Kidney epithelial cell (primary cell): ENCODE measurements around the gene ETV7. TPM values are rescaled to one million over a fixed set of nuclear protein-coding genes. Genes with fewer than 3 reads are reported as not detected.

Experiments used
- DNase-seq: peaks from one replicate; pipeline ENCODE4 v3.0.0-alpha.2; 2010; ENCODE audit warnings: low read depth
- H3K27me3 ChIP-seq: 2 replicates; pipeline ENCODE4 v1.6.0; 2011; ENCODE audit warnings: low read length; ENCODE audit not compliant: control insufficient read depth, insufficient read depth
- H3K36me3 ChIP-seq: 2 replicates; pipeline ENCODE4 v1.5.1; 2011; ENCODE audit warnings: low read length; ENCODE audit not compliant: control insufficient read depth, insufficient read depth
- H3K4me3 ChIP-seq: 2 replicates; pipeline ENCODE4 v1.5.1; 2011; ENCODE audit warnings: low read depth, mild to moderate bottlenecking, control low read depth, low read length
- total RNA-seq: library from RNA; depleted of rRNA; stranded (reverse); fragments of >200 nt; gene quantifications from 2 replicates; pipeline ENCODE4 v1.2.3, GENCODE V29; 2015
- TF ChIP-seq, protein P1 (sequence below): IDR thresholded peaks from 2 replicates; pipeline ENCODE4 v1.5.1; 2011; ENCODE audit warnings: mild to moderate bottlenecking, moderate library complexity, low read length, control low read depth, inconsistent platforms; ENCODE audit not compliant: insufficient read depth, poor library complexity, severe bottlenecking

ETV7 gene
- total RNA-seq, 1 donor from 2014 or later = 8.4 TPM

DNA sequence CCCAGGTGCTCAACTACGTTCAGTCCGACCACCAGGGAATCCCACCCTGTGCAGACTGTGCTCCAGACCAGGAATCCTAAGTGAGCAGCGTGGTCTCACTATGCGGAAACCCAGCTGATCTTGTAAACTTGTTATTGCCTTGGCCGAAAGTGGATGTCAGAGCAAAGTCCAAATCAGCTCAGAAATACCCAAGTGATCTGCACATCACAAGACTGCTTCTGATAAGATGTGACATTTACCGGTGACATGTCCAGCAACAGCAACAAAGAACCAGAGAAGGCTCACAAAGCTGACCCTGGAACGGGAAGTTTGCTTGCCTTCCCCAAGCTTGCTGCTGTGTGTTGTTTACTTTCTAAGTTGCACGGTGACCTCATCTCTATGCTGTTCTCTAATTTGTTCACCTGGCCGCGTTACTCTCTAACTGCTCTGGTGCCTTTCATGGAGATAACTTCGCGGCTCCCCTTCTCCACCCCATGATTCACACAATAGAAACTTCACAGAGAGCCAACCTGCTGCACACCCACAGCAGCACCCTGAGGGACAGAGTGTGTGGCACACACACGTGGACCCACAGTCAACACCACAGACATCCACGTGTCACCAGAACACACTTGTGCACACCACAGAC, 52.5 kb downstream of the ETV7 start:
- TF ChIP-seq, protein P1, sequence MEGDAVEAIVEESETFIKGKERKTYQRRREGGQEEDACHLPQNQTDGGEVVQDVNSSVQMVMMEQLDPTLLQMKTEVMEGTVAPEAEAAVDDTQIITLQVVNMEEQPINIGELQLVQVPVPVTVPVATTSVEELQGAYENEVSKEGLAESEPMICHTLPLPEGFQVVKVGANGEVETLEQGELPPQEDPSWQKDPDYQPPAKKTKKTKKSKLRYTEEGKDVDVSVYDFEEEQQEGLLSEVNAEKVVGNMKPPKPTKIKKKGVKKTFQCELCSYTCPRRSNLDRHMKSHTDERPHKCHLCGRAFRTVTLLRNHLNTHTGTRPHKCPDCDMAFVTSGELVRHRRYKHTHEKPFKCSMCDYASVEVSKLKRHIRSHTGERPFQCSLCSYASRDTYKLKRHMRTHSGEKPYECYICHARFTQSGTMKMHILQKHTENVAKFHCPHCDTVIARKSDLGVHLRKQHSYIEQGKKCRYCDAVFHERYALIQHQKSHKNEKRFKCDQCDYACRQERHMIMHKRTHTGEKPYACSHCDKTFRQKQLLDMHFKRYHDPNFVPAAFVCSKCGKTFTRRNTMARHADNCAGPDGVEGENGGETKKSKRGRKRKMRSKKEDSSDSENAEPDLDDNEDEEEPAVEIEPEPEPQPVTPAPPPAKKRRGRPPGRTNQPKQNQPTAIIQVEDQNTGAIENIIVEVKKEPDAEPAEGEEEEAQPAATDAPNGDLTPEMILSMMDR = no peak
- DNase-seq = no peak
- Histone ChIP-seq H3K4me3 (no peak overlapping the region), H3K27me3 (peaks cover 20% of the 10 kb centered on the region), H3K36me3 (no peaks in the 10 kb centered on the region)

DNA sequence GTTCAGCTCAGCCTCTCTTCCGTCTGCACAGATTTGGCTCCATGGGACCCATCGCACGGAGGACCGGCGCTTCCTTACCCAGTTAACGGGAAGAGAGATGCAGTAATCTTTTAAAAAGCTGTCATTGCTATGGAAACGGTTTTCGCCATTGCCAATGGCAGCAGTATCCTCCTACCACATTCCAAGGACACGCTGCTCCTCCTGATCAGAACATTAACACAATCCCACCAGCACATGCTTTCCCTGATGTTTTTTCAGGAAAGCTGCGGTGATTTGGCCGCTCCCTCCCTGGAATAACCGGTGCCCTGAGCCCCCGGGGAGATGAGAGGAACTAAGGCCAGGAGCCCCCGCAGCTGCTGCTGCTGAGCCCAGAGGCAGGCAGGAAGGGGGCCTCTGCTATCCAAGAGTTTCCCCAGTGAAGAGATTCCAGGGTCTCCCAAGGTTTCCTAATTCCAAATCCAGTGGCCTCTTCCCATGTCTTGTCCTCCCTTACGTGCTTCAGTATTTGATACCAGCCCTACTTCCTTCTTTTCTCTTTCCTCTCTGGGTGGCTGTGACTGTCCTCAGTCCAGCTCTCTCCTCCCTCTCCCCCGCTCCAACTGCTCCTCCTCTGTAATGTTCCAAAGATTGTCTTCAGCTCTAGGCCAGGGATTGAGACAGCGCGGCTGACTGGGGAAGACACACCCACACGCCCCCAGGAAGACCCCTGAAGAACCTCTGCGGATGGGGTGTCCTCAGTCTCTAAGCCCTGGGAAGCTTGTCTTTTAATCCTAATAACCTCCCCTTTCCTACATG, 53.3 kb downstream of the ETV7 start:
- no peak for DNase-seq
- TF ChIP-seq, protein P1 = no peak
- Histone ChIP-seq H3K4me3 (no peak overlapping the region), H3K36me3 (no peaks in the 10 kb centered on the region), H3K27me3 (peaks cover 23% of the 10 kb centered on the region)

DNA sequence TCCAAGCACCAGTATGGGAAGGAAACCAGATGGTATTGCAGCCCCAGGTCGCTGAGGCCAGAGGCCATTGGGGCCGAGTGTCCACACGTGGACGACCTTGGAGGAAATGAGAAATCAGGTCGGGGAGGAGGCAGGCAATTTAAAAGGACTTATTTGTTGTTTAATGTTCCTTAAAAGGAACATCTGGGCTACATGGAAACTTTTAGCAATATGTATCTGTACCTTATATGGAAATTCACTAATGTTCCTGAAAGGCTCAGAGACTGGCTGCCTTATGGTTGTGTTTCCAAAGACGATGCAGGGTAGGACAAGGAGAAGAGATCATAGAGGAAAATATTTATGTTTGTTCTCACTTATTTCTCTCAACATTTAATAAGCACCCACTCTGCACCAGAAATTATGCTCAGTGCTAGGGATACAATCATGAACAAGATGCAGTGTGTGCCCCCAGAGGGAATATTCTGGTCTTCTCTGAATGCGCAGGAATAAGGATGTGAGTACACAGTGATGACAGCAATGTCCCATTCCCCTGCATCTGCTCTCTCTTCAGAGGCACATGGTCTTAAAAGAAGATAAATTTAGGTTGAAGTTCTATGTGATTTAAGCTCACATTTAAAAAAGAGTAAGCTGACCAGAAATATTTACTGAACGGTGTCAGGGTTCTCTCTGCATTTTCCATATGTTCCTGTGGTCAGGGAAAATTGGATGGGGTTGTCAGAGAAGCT, 54.1 kb downstream of the ETV7 start:
- TF ChIP-seq, protein P1 = no peak
- Histone ChIP-seq H3K36me3 (no peaks in the 10 kb centered on the region), H3K27me3 (peaks cover 24% of the 10 kb centered on the region), H3K4me3 (no peak overlapping the region)
- DNase-seq = no peak

DNA sequence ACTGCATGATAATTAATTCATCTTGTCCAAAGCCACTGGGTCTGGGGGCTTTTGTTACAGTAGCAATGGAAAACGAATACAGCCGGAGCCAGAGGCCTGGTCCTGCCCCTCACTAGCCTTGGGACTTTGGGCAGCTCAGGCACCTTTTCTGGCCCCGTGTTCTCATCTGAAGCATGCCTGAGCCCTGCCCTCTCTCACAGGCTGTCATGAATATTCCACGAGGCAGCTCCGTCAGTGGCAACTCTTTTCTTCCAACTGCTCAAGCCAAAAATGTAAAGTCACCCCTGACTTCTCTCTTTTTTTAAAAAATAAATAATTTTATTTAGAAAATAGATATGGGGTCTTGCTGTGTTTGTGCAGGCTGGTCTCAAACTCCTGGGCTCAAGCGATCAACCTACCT, 56.1 kb downstream of the ETV7 start:
- Histone ChIP-seq H3K4me3 (no peak overlapping the region), H3K27me3 (peaks cover 28% of the 10 kb centered on the region), H3K36me3 (no peaks in the 10 kb centered on the region)
- DNase-seq = no peak
- TF ChIP-seq, protein P1 = no peak

DNA sequence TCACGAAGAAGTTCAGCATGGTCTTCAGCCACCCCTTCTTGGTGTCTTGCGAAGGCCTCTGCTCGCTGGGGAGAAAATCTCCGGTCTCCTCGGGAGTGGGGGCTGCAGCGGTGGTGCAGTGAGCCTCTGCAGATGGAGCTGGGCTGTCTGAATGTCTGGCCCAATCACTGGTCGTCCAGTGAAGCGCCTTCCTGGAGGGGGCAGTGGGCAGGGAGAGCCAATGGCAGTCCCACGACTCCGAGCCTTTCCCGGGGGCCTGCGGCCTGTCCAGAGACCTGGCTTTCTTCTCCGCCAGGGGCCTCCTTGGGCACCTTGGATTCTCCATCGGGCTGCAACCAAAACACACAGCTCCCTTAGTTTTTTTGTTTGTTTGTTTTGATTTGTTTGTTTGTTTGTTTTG, 57.1 kb downstream of the ETV7 start:
- no peaks in the 10 kb centered on the region for H3K36me3 ChIP-seq
- TF ChIP-seq, protein P1 = no peak
- no peak overlapping the region for H3K4me3 ChIP-seq
- DNase-seq = no peak
- H3K27me3 ChIP-seq = peaks cover 28% of the 10 kb centered on the region
